DMS153 treated with DMSO at 0.1 percent for 48 hours (cell line): ENCODE measurements around the gene BMPR1A.
"Not testable (repeated sequence)": the region's sequence is repeated elsewhere in the genome, so short reads cannot be mapped to it uniquely, and the experiment has no call there.

Source experiments
- DNase-seq: peaks from one replicate; lab custom pipeline; 2025; ENCODE audit not compliant: unreplicated experiment; lab: John Stamatoyannopoulos, UW

BMPR1A gene

GRCh38 chr10:86952697-86953096, 196.3 kb downstream of the BMPR1A start:
- not testable (repeated sequence) for DNase-seq

- no peak for DNase-seq
These were observed 197.6 kb downstream of the BMPR1A start for GRCh38 chr10:86953747-86954680.

GRCh38 chr10:86954681-86955500, 198.5 kb downstream of the BMPR1A start:
- no peak for DNase-seq

GRCh38 chr10:86955501-86956194, 199.2 kb downstream of the BMPR1A start:
- no peak for DNase-seq

GRCh38 chr10:86956195-86956847, 199.9 kb downstream of the BMPR1A start:
- DNase-seq, result no peak

- no peak for DNase-seq
These were observed 200.5 kb downstream of the BMPR1A start for GRCh38 chr10:86956848-86957448.

GRCh38 chr10:86957471-86958115, 201.2 kb downstream of the BMPR1A start, which contains the start of gene MMRN2:
MMRN2 (minus strand) TSS chr10:86957615; CDS start chr10:86957541, 74 bp downstream.
- DNase-seq, result no peak

GRCh38 chr10:86958116-86958900, 201.9 kb downstream of the BMPR1A start, which contains the start of gene SNCG:
SNCG (plus strand) TSS chr10:86958599; CDS start chr10:86958698, 99 bp downstream.
- peak; percentile 32 for DNase-seq

- DNase-seq, result no peak
These were observed 202.7 kb downstream of the BMPR1A start for GRCh38 chr10:86958901-86959736.

GRCh38 chr10:86959737-86960002, 203.3 kb downstream of the BMPR1A start:
- no peak for DNase-seq

- DNase-seq, result no peak
These were observed 203.8 kb downstream of the BMPR1A start for GRCh38 chr10:86960003-86960862.

- DNase-seq, result no peak
These were observed 204.5 kb downstream of the BMPR1A start for GRCh38 chr10:86960863-86961434.

- no peak for DNase-seq
These were observed 205.2 kb downstream of the BMPR1A start for GRCh38 chr10:86961481-86962091.

GRCh38 chr10:86962136-86962980, 205.9 kb downstream of the BMPR1A start:
- no peak for DNase-seq

GRCh38 chr10:86962981-86963310, 206.5 kb downstream of the BMPR1A start:
- no peak for DNase-seq
